Loucy (cell line): ENCODE measurements around the gene VPS37B.

Source experiments
- H2AFZ ChIP-seq: fragments of 200-600 bp; sonication (generic); 2 replicates; pipeline ENCODE4 v1.6.0; 2016; ENCODE audit warnings: antibody characterized with exemption, mild to moderate bottlenecking, low read length, moderate library complexity
- H3F3A ChIP-seq: fragments of 200-600 bp; 2 replicates; pipeline ENCODE4 v1.6.0; 2016; ENCODE audit warnings: antibody characterized with exemption, low read depth, mild to moderate bottlenecking
- H3K27me3 ChIP-seq: fragments of 200-600 bp; sonication (generic); 2 replicates; pipeline ENCODE4 v1.6.1; 2014; ENCODE audit warnings: low read length, mild to moderate bottlenecking; ENCODE audit not compliant: insufficient read depth, poor library complexity, severe bottlenecking
- H3K36me3 ChIP-seq: fragments of 200-600 bp; sonication (generic); 2 replicates; pipeline ENCODE4 v1.6.1; 2016; ENCODE audit warnings: low read length; ENCODE audit not compliant: insufficient read depth
- H3K4me1 ChIP-seq: fragments of 200-600 bp; sonication (generic); 2 replicates; pipeline ENCODE4 v1.5.1; 2014; ENCODE audit warnings: low read length, mild to moderate bottlenecking; ENCODE audit not compliant: insufficient read depth, poor library complexity, severe bottlenecking
- H3K4me2 ChIP-seq: fragments of 200-600 bp; sonication (generic); 2 replicates; pipeline ENCODE4 v1.6.0; 2014; ENCODE audit warnings: antibody characterized with exemption, low read length, low read depth, mild to moderate bottlenecking; ENCODE audit not compliant: poor library complexity, severe bottlenecking
- H3K4me3 ChIP-seq: fragments of 200-600 bp; sonication (generic); 2 replicates; pipeline ENCODE4 v1.5.1; 2014; ENCODE audit warnings: low read length, mild to moderate bottlenecking, mixed read lengths; ENCODE audit not compliant: poor library complexity, severe bottlenecking
- H3K79me2 ChIP-seq: fragments of 200-600 bp; sonication (generic); 2 replicates; pipeline ENCODE4 v1.6.1; 2014; ENCODE audit warnings: low read length; ENCODE audit not compliant: insufficient read depth
- H3K9ac ChIP-seq: fragments of 200-600 bp; sonication (generic); 2 replicates; pipeline ENCODE4 v1.6.0; 2014; ENCODE audit warnings: mild to moderate bottlenecking, low read depth, low read length, moderate library complexity; ENCODE audit not compliant: poor library complexity, severe bottlenecking
- H3K9me2 ChIP-seq: fragments of 200-600 bp; sonication (generic); replicated peaks from 2 replicates; pipeline ENCODE4 v1.6.1; 2016; ENCODE audit warnings: low read depth, low read length, mixed read lengths
- H3K9me3 ChIP-seq: fragments of 200-600 bp; sonication (generic); 2 replicates; pipeline ENCODE4 v1.6.1; 2014; ENCODE audit warnings: mild to moderate bottlenecking, antibody characterized with exemption, low read length, low read depth; ENCODE audit not compliant: insufficient read depth
- H4K20me1 ChIP-seq: fragments of 200-600 bp; sonication (generic); 2 replicates; pipeline ENCODE4 v1.6.0; 2014; ENCODE audit warnings: antibody characterized with exemption, low read length, mild to moderate bottlenecking; ENCODE audit not compliant: insufficient read depth, poor library complexity, severe bottlenecking
- EZH2phosphoT487 ChIP-seq: fragments of 200-600 bp; IDR thresholded peaks from 2 replicates; pipeline ENCODE4 v1.6.1; 2018; ENCODE audit warnings: antibody characterized with exemption, mild to moderate bottlenecking, moderate library complexity, borderline replicate concordance
- TF ChIP-seq, protein P1 (sequence below): fragments of 200-600 bp; sonication (generic); conservative IDR thresholded peaks from 2 replicates; pipeline ENCODE4 v1.5.1; 2014; ENCODE audit warnings: mild to moderate bottlenecking, antibody characterized with exemption, low read length

Gene VPS37B

DNA sequence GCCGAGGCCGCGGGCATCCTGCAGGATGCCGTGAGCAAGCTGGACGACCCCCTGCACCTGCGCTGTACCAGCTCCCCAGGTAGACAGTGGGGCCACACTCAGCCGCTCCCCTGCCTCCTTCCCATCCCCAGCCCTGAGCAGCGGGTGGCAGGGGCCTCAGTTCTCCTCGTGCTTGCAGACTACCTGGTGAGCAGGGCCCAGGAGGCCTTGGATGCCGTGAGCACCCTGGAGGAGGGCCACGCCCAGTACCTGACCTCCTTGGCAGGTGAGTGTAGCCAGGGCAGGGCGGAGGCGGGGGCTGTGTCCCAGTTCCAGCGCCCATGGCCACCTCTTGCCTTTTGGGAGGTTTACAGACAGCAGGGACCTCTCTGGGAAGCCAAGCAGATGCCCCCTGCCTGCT is 37.8 kb downstream of the VPS37B start:
- Histone ChIP-seq H3K36me3 (peaks cover 15% of the 10 kb centered on the region; the same call in 1 of the 2 replicates), H3K27me3 (no peaks in the 10 kb centered on the region), H3K4me1 (no peaks in the 10 kb centered on the region), H3K4me3 (no peak overlapping the region), H3K9ac (no peak overlapping the region), H3K9me3 (no peaks in the 10 kb centered on the region), H4K20me1 (no peaks in the 10 kb centered on the region), H2AFZ (no peak overlapping the region), H3K9me2 (no peaks in the 10 kb centered on the region), H3K79me2 (no peaks in the 10 kb centered on the region), H3K4me2 (no peak overlapping the region), H3F3A (no peaks in the 10 kb centered on the region)
- TF ChIP-seq EZH2phosphoT487 = no peak
- TF ChIP-seq, protein P1, sequence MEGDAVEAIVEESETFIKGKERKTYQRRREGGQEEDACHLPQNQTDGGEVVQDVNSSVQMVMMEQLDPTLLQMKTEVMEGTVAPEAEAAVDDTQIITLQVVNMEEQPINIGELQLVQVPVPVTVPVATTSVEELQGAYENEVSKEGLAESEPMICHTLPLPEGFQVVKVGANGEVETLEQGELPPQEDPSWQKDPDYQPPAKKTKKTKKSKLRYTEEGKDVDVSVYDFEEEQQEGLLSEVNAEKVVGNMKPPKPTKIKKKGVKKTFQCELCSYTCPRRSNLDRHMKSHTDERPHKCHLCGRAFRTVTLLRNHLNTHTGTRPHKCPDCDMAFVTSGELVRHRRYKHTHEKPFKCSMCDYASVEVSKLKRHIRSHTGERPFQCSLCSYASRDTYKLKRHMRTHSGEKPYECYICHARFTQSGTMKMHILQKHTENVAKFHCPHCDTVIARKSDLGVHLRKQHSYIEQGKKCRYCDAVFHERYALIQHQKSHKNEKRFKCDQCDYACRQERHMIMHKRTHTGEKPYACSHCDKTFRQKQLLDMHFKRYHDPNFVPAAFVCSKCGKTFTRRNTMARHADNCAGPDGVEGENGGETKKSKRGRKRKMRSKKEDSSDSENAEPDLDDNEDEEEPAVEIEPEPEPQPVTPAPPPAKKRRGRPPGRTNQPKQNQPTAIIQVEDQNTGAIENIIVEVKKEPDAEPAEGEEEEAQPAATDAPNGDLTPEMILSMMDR = no peak

DNA sequence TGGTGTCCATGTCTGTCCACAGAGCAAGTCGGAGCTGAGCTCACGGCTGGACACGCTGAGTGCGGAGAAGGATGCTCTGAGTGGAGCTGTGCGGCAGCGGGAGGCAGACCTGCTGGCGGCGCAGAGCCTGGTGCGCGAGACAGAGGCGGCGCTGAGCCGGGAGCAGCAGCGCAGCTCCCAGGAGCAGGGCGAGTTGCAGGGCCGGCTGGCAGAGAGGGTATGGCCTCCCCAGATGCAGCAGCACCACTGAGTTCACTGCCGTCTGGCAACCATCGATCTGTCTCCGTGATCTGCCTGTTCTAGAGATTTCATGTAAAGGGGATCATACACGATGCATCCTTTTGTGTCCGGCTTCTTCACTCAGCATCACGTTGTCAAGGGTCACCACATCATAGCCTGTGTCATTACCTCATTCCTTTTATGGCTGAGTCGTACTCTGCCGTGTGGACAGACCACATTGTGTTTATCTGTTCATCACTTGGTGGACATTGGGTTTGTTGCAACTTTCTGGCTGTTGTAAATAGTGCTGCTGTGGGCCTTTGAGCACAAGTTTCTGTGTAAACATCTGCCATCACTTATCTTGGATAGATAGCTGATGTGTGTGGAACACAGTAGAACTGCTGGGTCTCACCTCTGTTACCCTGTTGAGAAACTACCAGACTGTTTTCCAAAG is 38.8 kb downstream of the VPS37B start:
- Histone ChIP-seq H3K9me3 (no peaks in the 10 kb centered on the region), H3K27me3 (no peaks in the 10 kb centered on the region), H3K9ac (no peak overlapping the region), H3K36me3 (peaks cover 15% of the 10 kb centered on the region; the same call in 1 of the 2 replicates), H3F3A (no peaks in the 10 kb centered on the region), H2AFZ (no peak overlapping the region), H3K4me1 (no peaks in the 10 kb centered on the region), H3K4me3 (no peak overlapping the region), H3K4me2 (no peak overlapping the region), H4K20me1 (no peaks in the 10 kb centered on the region), H3K9me2 (no peaks in the 10 kb centered on the region), H3K79me2 (no peaks in the 10 kb centered on the region)
- TF ChIP-seq, protein P1 = no peak
- TF ChIP-seq EZH2phosphoT487 = no peak

DNA sequence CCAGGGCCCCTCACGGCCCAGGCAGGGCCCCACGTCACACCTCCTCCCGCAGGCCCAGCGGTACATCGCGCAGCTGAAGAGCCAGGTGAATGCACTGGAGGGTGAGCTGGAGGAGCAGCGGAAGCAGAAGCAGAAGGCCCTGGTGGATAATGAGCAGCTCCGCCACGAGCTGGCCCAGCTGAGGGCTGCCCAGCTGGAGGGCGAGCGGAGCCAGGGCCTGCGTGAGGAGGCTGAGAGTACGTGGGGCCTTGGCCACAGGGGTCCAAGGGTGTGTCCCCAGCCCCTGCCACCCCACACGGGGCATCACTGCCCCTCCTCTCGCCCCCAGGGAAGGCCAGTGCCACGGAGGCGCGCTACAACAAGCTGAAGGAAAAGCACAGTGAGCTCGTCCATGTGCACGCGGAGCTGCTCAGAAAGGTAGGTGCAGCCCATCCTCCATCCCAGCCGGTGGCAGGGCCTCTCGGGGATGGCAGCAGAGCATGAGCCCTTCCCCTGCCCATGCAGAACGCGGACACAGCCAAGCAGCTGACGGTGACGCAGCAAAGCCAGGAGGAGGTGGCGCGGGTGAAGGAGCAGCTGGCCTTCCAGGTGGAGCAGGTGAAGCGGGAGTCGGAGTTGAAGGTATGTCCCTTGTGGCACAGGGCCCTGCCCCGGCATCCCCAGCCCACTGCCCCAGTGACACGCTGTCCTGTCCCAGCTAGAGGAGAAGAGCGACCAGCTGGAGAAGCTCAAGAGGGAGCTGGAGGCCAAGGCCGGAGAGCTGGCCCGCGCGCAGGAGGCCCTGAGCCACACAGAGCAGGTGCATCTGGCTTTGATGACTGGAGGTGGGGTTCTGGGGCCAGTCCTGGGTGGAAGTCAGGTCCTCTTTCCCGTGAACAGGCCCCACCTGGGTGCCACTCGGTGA is 39.7 kb downstream of the VPS37B start:
- Histone ChIP-seq H3K79me2 (no peaks in the 10 kb centered on the region), H3K4me3 (no peak overlapping the region), H3F3A (no peaks in the 10 kb centered on the region), H3K9me3 (no peaks in the 10 kb centered on the region), H3K9ac (no peak overlapping the region), H2AFZ (no peak overlapping the region), H3K4me1 (no peaks in the 10 kb centered on the region), H3K36me3 (peaks cover 19% of the 10 kb centered on the region; the same call in 1 of the 2 replicates), H3K9me2 (no peaks in the 10 kb centered on the region), H3K4me2 (no peak overlapping the region), H3K27me3 (no peaks in the 10 kb centered on the region), H4K20me1 (no peaks in the 10 kb centered on the region)
- TF ChIP-seq EZH2phosphoT487 = no peak
- TF ChIP-seq, protein P1 = no peak
